Left lung (tissue), 10 donors: Measurements from ENCODE around the gene UNKL. TPM values are rescaled to one million over a fixed set of nuclear protein-coding genes. Genes with fewer than 3 reads are reported as not detected.

Source experiments
- ATAC-seq: fragments of 200-7000 bp; cut with Tn5 transposase; one replicate; pipeline ENCODE4 v1.9.1; 2020; ENCODE audit warnings: moderate library complexity
- DNase-seq, 4 donors: peaks; one replicate each; pipeline ENCODE4 v3.0.0-alpha.2; 2013 to 2020
- H3K27ac ChIP-seq, 2 donors: fragments of 200-600 bp; sonication (generic) in 1 of 2; one replicate each; pipeline versions ENCODE4 v1.5.0 to v1.8.0; 2020 to 2021
- H3K27me3 ChIP-seq, 2 donors: fragments of 200-600 bp; sonication (generic) in 1 of 2; one replicate each; pipeline versions ENCODE4 v1.5.0 to v1.8.0; 2020 to 2021
- H3K36me3 ChIP-seq, 2 donors: fragments of 200-600 bp; sonication (generic) in 1 of 2; one replicate each; pipeline versions ENCODE4 v1.5.0 to v1.8.0; 2020 to 2021
- H3K4me1 ChIP-seq, 2 donors: fragments of 200-600 bp; one replicate each; pipeline ENCODE4 v1.8.0; 2021
- H3K4me3 ChIP-seq, 2 donors: fragments of 200-600 bp; sonication (generic) in 1 of 2; one replicate each; pipeline versions ENCODE4 v1.5.0 to v1.8.0; 2020 to 2021; ENCODE audit warnings: mild to moderate bottlenecking in 1 of 2
- H3K9me3 ChIP-seq, 2 donors: fragments of 200-600 bp; sonication (generic) in 1 of 2; one replicate each; pipeline versions ENCODE4 v1.5.0 to v1.8.0; 2020 to 2021
- CTCF ChIP-seq, 2 donors: fragments of 200-600 bp; sonication (generic) in 1 of 2; IDR thresholded peaks; one replicate each; pipeline versions ENCODE4 v1.5.0 to v1.8.0; 2021; ENCODE audit warnings: antibody characterized with exemption in 2 of 2
- intact Hi-C, 2 donors: fragments of 100-400 bp; cut with DNase I; formaldehyde crosslinking; loops; one replicate each; pipeline versions ENCODE4 v1.11.2 to v1.14.2; 2022
- polyA plus RNA-seq, 6 donors: library from polyadenylated mRNA; unstranded; fragments of 120-200 nt; gene quantifications; one replicate each; pipeline ENCODE4 v1.2.1, GENCODE V29; 2013; ENCODE audit not compliant: insufficient read length in 6 of 6
- total RNA-seq, 2 donors: library from RNA; stranded (reverse); fragmentation: NEBNext Ultra II Directional; extraction: Animal tissue kit (Norgen Biotek cat#: 25700); gene quantifications; one replicate each; pipeline ENCODE4 v1.2.1, GENCODE V29; 2021
- donor health status: DM: no; HTN: yes; CAD: no.
- donor health status: DM: no; HTN: no; CAD: no.

UNKL gene
- total and polyA plus RNA-seq, 8 donors, result 18.9 to 27.3 (median 20.8) TPM

DNA sequence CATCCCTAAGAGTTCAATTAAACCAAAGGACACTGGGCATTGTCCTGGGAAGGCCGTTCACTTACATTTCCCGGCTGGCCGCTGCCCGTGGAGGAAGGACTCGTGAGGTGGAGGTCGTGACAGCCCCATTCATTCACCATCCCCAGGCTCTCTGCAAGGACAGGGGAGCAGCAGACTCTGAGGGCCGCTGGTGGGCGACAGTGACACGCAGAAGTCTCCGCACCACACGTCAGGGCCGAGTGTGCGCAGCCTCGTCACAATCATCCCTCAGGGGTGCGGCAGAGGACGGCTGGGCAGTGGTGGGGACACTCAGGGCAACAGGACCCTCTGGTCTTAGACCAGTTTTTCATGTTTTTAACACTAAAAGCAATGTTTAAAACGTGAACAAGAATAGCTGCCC lies 21.7 kb downstream of the UNKL start:
- peaks cover 0 to 74% of the 10 kb centered on the region in 2 donors for H3K36me3 ChIP-seq
- no peak for ATAC-seq
- no peak overlapping the region for H3K4me3 ChIP-seq
- no peaks in the 10 kb centered on the region for H3K27me3 ChIP-seq
- no peak for DNase-seq
- intact Hi-C loops, result no loop called here
- no peaks in the 10 kb centered on the region for H3K9me3 ChIP-seq
- no peak for TF ChIP-seq CTCF (IDR thresholded peaks at IDR 0.05)
- H3K27ac ChIP-seq, result no peak overlapping the region
- no peaks in the 10 kb centered on the region for H3K4me1 ChIP-seq

GRCh38 chr16:1390239-1390779 lies 24.2 kb downstream of the UNKL start:
- Histone ChIP-seq H3K36me3 (peaks cover 0 to 78% of the 10 kb centered on the region in 2 donors), H3K4me1 (no peaks in the 10 kb centered on the region), H3K27ac (no peak overlapping the region), H3K4me3 (no peak overlapping the region), H3K9me3 (no peaks in the 10 kb centered on the region), H3K27me3 (no peaks in the 10 kb centered on the region)
- DNase-seq (no peak), ATAC-seq (no peak)
- intact Hi-C loops, result no loop called here
- TF ChIP-seq CTCF (IDR thresholded peaks at IDR 0.05), result no peak

DNA sequence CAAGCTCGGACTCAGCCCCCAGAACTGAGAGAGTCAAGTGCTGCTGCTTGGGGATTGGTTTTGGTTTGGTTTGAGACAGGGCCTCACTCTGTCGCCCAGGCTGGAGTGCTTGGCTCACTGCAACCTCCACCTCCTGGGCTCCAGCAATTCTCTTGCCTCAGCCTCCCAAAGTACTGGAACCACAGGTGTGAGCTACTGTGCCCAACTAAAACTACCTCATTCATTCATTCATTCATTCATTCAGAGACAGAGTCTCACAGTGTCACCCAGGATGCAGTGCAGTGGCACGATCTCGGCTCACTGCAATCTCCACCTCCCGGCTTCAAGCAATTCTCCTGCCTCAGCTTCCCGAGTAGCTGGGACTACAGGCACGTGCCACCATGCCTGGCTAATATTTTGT lies 24.7 kb downstream of the UNKL start:
- intact Hi-C loops, result no loop called here
- H3K4me1 ChIP-seq, result no peaks in the 10 kb centered on the region
- TF ChIP-seq CTCF (IDR thresholded peaks at IDR 0.05), result no peak
- H3K9me3 ChIP-seq, result no peaks in the 10 kb centered on the region
- ATAC-seq (no peak), DNase-seq (no peak)
- H3K27me3 ChIP-seq, result no peaks in the 10 kb centered on the region
- H3K4me3 ChIP-seq, result no peak overlapping the region
- peaks cover 0 to 84% of the 10 kb centered on the region in 2 donors for H3K36me3 ChIP-seq
- H3K27ac ChIP-seq, result no peak overlapping the region

- DNase-seq (no peak), ATAC-seq (no peak)
- H3K27ac ChIP-seq, result no peak overlapping the region
- intact Hi-C loops, result no loop called here
- no peaks in the 10 kb centered on the region for H3K27me3 ChIP-seq
- peaks cover 0 to 82% of the 10 kb centered on the region in 2 donors for H3K36me3 ChIP-seq
- no peak overlapping the region for H3K4me3 ChIP-seq
- no peaks in the 10 kb centered on the region for H3K4me1 ChIP-seq
- no peak for TF ChIP-seq CTCF (IDR thresholded peaks at IDR 0.05)
- H3K9me3 ChIP-seq, result no peaks in the 10 kb centered on the region
Observed at GRCh38 chr16:1387331-1387730, 27.2 kb downstream of the UNKL start.

- ATAC-seq, result no peak
- Histone ChIP-seq H3K4me1 (no peaks in the 10 kb centered on the region), H3K4me3 (no peak overlapping the region), H3K9me3 (no peaks in the 10 kb centered on the region), H3K36me3 (peaks cover 0 to 75% of the 10 kb centered on the region in 2 donors), H3K27me3 (no peaks in the 10 kb centered on the region), H3K27ac (no peak overlapping the region)
- DNase-seq, result peak in 1 of 4 donors; percentile 81
- intact Hi-C loops, result no loop called here
- TF ChIP-seq CTCF (IDR thresholded peaks at IDR 0.05), result no peak
Observed at GRCh38 chr16:1385232-1385631, 29.3 kb downstream of the UNKL start.
